Smooth muscle cell (in vitro differentiated cells): ENCODE measurements around the gene GLYR1. TPM values are rescaled to one million over a fixed set of nuclear protein-coding genes. Genes with fewer than 3 reads are reported as not detected.

ENCODE experiments used
- DNase-seq: peaks from one replicate; lab custom pipeline; 2025; ENCODE audit not compliant: unreplicated experiment; lab: John Stamatoyannopoulos, UW
- H2AFZ ChIP-seq: fragments of 200-600 bp; sonication (generic); 2 replicates; pipeline ENCODE4 v1.6.0; 2016; ENCODE audit warnings: antibody characterized with exemption, low read depth, mild to moderate bottlenecking
- H3F3A ChIP-seq: fragments of 200-600 bp; sonication (generic); 2 replicates; pipeline ENCODE4 v1.6.0; 2017; ENCODE audit warnings: antibody characterized with exemption, low read depth
- H3K27ac ChIP-seq: fragments of 200-600 bp; sonication (generic); 2 replicates; pipeline ENCODE4 v1.5.1; 2016; ENCODE audit warnings: low read depth, mild to moderate bottlenecking
- H3K27me3 ChIP-seq: fragments of 200-600 bp; sonication (generic); 2 replicates; pipeline ENCODE4 v1.6.1; 2016; ENCODE audit warnings: low read depth, mild to moderate bottlenecking
- H3K36me3 ChIP-seq: fragments of 200-600 bp; sonication (generic); 2 replicates; pipeline ENCODE4 v1.5.1; 2016; ENCODE audit warnings: low read depth
- H3K4me1 ChIP-seq: fragments of 200-600 bp; sonication (generic); 2 replicates; pipeline ENCODE4 v1.5.1; 2016; ENCODE audit warnings: low read depth
- H3K4me2 ChIP-seq: fragments of 200-600 bp; sonication (generic); 2 replicates; pipeline ENCODE4 v1.6.0; 2016; ENCODE audit warnings: mild to moderate bottlenecking
- H3K4me3 ChIP-seq: fragments of 200-600 bp; sonication (generic); 2 replicates; pipeline ENCODE4 v1.5.1; 2016; ENCODE audit warnings: mild to moderate bottlenecking
- H3K79me2 ChIP-seq: fragments of 200-600 bp; sonication (generic); 2 replicates; pipeline ENCODE4 v1.6.0; 2016; ENCODE audit warnings: low read depth, mild to moderate bottlenecking
- H3K9ac ChIP-seq: fragments of 200-600 bp; sonication (generic); 2 replicates; pipeline ENCODE4 v1.6.0; 2016; ENCODE audit warnings: low read depth
- H3K9me3 ChIP-seq: fragments of 200-600 bp; sonication (generic); replicated peaks from 2 replicates; pipeline ENCODE4 v1.5.1; 2016; ENCODE audit warnings: low read depth
- H4K20me1 ChIP-seq: fragments of 200-600 bp; sonication (generic); 2 replicates; pipeline ENCODE4 v1.6.0; 2016; ENCODE audit warnings: low read depth
- WGBS: methylation state at CpG from one replicate; pipeline ENCODE4 v1.1.7; 2016; ENCODE audit warnings: low lambda C conversion rate; 5-methylcytosine and 5-hydroxymethylcytosine counted together
- polyA plus RNA-seq: library from polyadenylated mRNA; unstranded; fragments of >200 nt; fragmentation: Nextera tagmentation; extraction: Ambion mirVana; gene quantifications from 2 replicates; pipeline ENCODE4 v1.2.1, GENCODE V29; 2016
- total RNA-seq: library from RNA; depleted of rRNA; stranded (reverse); fragments of >200 nt; gene quantifications from 2 replicates; pipeline ENCODE4 v1.2.3, GENCODE V29; 2014
- TF ChIP-seq, protein P1 (sequence below): fragments of 200-600 bp; sonication (generic); IDR thresholded peaks from 2 replicates; pipeline ENCODE4 v1.5.1; 2017; ENCODE audit warnings: borderline replicate concordance, mild to moderate bottlenecking, antibody characterized with exemption; ENCODE audit not compliant: insufficient read depth, poor library complexity, severe bottlenecking

Gene GLYR1
- total and polyA plus RNA-seq, 2 experiments from 2014 or later, result 26.4 to 28.9 TPM

DNA sequence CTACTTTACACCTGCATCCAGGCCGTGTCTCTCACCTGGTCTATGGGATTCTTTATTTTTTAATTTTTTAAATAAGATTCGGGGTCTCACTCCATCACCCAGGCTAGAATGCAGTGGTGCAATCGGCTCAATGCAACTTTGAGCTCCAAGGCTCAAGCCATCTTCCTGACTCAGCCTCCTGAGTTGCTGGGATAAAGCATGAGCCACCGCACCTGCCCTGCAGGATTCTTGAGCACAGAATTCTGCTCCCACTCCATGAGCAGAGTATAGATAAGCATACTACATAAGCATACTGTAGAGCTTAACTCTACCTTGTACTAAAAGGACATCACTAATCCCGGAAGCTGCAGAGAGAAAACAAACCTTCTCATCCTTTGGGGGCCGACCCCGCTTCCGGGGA is 15.5 kb downstream of the GLYR1 start:
- TF ChIP-seq, protein P1, sequence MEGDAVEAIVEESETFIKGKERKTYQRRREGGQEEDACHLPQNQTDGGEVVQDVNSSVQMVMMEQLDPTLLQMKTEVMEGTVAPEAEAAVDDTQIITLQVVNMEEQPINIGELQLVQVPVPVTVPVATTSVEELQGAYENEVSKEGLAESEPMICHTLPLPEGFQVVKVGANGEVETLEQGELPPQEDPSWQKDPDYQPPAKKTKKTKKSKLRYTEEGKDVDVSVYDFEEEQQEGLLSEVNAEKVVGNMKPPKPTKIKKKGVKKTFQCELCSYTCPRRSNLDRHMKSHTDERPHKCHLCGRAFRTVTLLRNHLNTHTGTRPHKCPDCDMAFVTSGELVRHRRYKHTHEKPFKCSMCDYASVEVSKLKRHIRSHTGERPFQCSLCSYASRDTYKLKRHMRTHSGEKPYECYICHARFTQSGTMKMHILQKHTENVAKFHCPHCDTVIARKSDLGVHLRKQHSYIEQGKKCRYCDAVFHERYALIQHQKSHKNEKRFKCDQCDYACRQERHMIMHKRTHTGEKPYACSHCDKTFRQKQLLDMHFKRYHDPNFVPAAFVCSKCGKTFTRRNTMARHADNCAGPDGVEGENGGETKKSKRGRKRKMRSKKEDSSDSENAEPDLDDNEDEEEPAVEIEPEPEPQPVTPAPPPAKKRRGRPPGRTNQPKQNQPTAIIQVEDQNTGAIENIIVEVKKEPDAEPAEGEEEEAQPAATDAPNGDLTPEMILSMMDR, result no peak
- no peak for DNase-seq
- Histone ChIP-seq H3K4me1 (no peaks in the 10 kb centered on the region), H2AFZ (no peak overlapping the region), H3F3A (no peaks in the 10 kb centered on the region), H3K79me2 (peaks cover 14% of the 10 kb centered on the region), H3K4me3 (no peak overlapping the region), H3K36me3 (peaks cover 17% of the 10 kb centered on the region), H3K27ac (no peak overlapping the region), H3K4me2 (no peak overlapping the region), H3K9ac (no peak overlapping the region), H3K27me3 (no peaks in the 10 kb centered on the region), H3K9me3 (no peaks in the 10 kb centered on the region), H4K20me1 (peaks cover 37% of the 10 kb centered on the region)
- WGBS, result 99% methylated on average over 8 of the region's 8 CpGs

DNA sequence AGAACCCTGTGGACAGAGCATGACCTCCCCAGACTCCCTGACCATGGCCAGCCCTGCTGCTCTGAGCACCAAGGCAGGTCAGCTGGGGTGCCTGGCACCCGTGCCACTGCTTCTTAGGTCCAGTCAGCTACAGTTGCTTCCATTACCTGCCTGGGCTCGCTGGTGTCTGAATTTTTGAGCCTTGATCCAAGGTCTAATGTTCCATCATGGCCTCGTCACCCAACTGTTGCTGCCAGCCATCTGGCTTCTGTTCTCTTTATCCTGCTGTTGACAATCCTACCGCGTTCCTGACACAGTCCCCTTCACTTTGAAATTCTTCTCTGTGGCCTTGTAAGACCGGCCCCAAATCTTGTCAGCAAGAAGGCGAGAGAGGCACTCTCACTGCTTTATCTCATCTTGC is 16.7 kb downstream of the GLYR1 start:
- peaks cover 4% of the 10 kb centered on the region for H3K79me2 ChIP-seq
- peaks cover 25% of the 10 kb centered on the region for H4K20me1 ChIP-seq
- no peak overlapping the region for H3K4me3 ChIP-seq
- no peak for DNase-seq
- TF ChIP-seq, protein P1, result no peak
- no peaks in the 10 kb centered on the region for H3K27me3 ChIP-seq
- no peaks in the 10 kb centered on the region for H3K9me3 ChIP-seq
- H3K4me1 ChIP-seq, result no peaks in the 10 kb centered on the region
- no peak overlapping the region for H3K4me2 ChIP-seq
- no peaks in the 10 kb centered on the region for H3F3A ChIP-seq
- no peak overlapping the region for H2AFZ ChIP-seq
- H3K9ac ChIP-seq, result no peak overlapping the region
- no peak overlapping the region for H3K27ac ChIP-seq
- peaks cover 17% of the 10 kb centered on the region for H3K36me3 ChIP-seq
- WGBS, result 72% methylated on average over 7 of the region's 7 CpGs

DNA sequence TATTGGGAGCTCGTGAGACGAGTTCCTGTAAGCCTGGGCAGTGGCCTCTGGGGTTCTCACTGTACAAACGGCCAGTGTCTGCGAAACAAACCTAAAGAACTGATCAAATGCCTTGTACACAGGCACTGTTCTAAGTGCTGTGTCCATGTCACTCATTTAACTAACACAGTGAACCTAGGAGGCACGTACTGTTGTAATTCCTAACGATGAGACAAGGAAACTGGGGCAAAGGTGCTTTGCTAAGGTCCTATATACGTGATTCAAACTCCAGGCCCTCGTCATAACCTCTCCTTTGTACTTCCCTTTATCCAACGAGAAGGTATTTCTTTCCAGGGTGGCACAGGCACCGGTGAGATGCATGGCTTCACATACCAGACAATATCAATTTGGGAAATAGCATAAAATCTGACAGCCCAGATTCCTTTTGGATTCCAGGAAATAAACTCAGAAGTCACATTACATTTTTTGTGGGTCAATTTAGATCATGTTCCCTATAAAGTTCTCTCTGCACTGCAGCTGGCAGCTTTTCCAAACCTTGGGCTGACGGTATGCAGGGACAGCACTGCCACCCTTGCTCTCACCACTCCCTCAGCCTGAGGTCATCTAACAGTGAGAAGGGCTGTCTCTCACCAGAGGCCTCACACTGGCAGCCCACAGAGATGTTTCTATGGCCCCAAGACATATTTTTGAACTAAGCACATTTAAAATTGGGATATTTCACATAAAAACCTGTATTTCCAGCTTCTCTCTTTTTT is 18.3 kb downstream of the GLYR1 start:
- 91% methylated on average over 11 of the region's 11 CpGs for WGBS
- Histone ChIP-seq H3F3A (no peaks in the 10 kb centered on the region), H3K4me2 (no peak overlapping the region), H3K9ac (no peak overlapping the region), H2AFZ (no peak overlapping the region), H3K27me3 (no peaks in the 10 kb centered on the region), H3K36me3 (peaks cover 18% of the 10 kb centered on the region), H3K27ac (no peak overlapping the region), H3K4me1 (no peaks in the 10 kb centered on the region), H3K9me3 (no peaks in the 10 kb centered on the region), H3K4me3 (no peak overlapping the region), H3K79me2 (no peaks in the 10 kb centered on the region), H4K20me1 (peaks cover 12% of the 10 kb centered on the region)
- TF ChIP-seq, protein P1, result no peak
- DNase-seq, result no peak

DNA sequence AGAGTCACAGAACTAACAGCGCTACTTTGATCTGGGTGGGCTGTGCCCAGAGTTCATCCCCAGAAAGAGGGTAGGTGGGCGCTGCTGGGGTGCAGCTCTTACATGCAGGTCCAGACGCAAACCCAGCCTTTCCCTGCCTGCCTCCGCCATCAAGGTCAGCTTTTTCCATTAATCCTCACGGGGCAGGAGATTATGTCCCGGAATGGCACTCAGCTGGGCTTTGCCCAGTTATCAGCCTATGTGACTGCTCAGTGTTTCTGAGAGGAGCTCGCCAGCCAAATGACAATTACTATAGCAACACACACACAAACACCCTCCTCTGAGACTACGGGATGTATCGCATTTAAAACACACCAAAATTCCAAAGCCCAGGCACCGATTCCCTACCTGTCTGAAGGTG is 20.1 kb downstream of the GLYR1 start:
- no peak overlapping the region for H3K4me2 ChIP-seq
- H3F3A ChIP-seq, result no peaks in the 10 kb centered on the region
- no peak overlapping the region for H2AFZ ChIP-seq
- peaks cover 11% of the 10 kb centered on the region for H3K36me3 ChIP-seq
- no peak overlapping the region for H3K9ac ChIP-seq
- no peak for DNase-seq
- TF ChIP-seq, protein P1, result no peak
- no peaks in the 10 kb centered on the region for H4K20me1 ChIP-seq
- 96% methylated on average over 10 of the region's 10 CpGs for WGBS
- no peaks in the 10 kb centered on the region for H3K9me3 ChIP-seq
- H3K79me2 ChIP-seq, result no peaks in the 10 kb centered on the region
- no peaks in the 10 kb centered on the region for H3K27me3 ChIP-seq
- H3K27ac ChIP-seq, result no peak overlapping the region
- no peaks in the 10 kb centered on the region for H3K4me1 ChIP-seq
- H3K4me3 ChIP-seq, result no peak overlapping the region
